Breast epithelium (tissue), 4 donors: ENCODE measurements around the gene METTL21A. TPM values are rescaled to one million over a fixed set of nuclear protein-coding genes. Genes with fewer than 3 reads are reported as not detected.

Source experiments
- DNase-seq, 2 donors: peaks; one replicate each; pipeline ENCODE4 v3.0.0-alpha.2; 2019; ENCODE audit warnings: low spot score in 2 of 2
- H3K27ac ChIP-seq, 2 donors: fragments of 200-600 bp; sonication (generic) in 1 of 2; one replicate each; pipeline ENCODE4 v1.5.1; 2016 to 2019; ENCODE audit warnings: mild to moderate bottlenecking in 1 of 2
- H3K27me3 ChIP-seq, 2 donors: fragments of 200-600 bp; sonication (generic) in 1 of 2; one replicate each; pipeline versions ENCODE4 v1.5.1 to v1.6.0; 2017 to 2019; ENCODE audit warnings: control low read depth in 1 of 2, mild to moderate bottlenecking in 1 of 2
- H3K36me3 ChIP-seq: fragments of 200-600 bp; one replicate; pipeline ENCODE4 v1.5.1; 2019
- H3K4me1 ChIP-seq, 2 donors: fragments of 200-600 bp; sonication (generic); one replicate each; pipeline ENCODE4 v1.5.1; 2016 to 2019; ENCODE audit warnings: control low read depth in 1 of 2
- H3K4me3 ChIP-seq, 3 donors: fragments of 200-600 bp; sonication (generic); 1 replicate in 2 of 3; 2 replicates in 1 of 3; pipeline ENCODE4 v1.5.1; 2016 to 2019; ENCODE audit warnings: mild to moderate bottlenecking in 3 of 3, moderate library complexity in 2 of 3
- H3K9me3 ChIP-seq, 2 donors: fragments of 200-600 bp; sonication (generic) in 1 of 2; one replicate each; pipeline ENCODE4 v1.5.1; 2016 to 2019; ENCODE audit warnings: control low read depth in 1 of 2
- CTCF ChIP-seq, 3 donors: fragments of 450-650 bp; IDR thresholded peaks; one replicate each; pipeline ENCODE4 v1.5.1; 2016 to 2017; ENCODE audit warnings: antibody characterized with exemption in 3 of 3, mild to moderate bottlenecking in 3 of 3, moderate library complexity in 3 of 3
- POLR2A ChIP-seq: fragments of 450-650 bp; IDR thresholded peaks from one replicate; pipeline ENCODE4 v1.6.1; 2016; ENCODE audit warnings: antibody characterized with exemption, mild to moderate bottlenecking, moderate library complexity
- POLR2AphosphoS5 ChIP-seq, 3 donors: sonication (generic); formaldehyde crosslinking; IDR thresholded peaks; one replicate each; pipeline ENCODE4 v1.6.1; 2017; ENCODE audit warnings: antibody characterized with exemption in 3 of 3
- intact Hi-C: fragments of 100-400 bp; cut with DNase I; formaldehyde crosslinking; loops from one replicate; pipeline ENCODE4 v1.15.1; 2023; ENCODE audit warnings: low total_unique reads
- total RNA-seq, 3 donors: library from RNA; depleted of rRNA; stranded (reverse); fragments of >200 nt; gene quantifications; one replicate each; pipeline ENCODE4 v1.1.0, GENCODE V29; 2016

METTL21A gene
- total RNA-seq, 3 donors from 2014 or later: 12.4 to 17.0 (median 13.3) TPM

DNA sequence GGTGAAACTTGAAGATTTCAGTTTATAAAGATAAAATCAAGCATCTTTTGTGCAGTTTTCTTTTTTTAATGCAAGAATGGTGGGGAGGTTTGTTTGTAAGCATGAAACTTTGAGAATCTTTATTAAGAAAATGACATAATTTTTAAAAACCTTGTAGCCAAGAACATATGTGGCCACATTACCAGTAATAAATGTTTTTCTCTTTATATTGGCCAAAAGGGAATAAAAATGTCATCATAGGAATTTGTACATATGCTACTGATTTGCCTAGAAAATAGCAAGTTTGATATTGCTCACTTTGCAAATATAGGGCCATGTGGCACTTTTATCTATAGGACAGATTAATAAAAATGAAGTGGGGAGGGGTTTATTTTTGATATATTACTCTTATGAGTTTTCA, 25.6 kb downstream of the METTL21A start:
- TF ChIP-seq POLR2A (no peak), CTCF (IDR thresholded peaks at IDR 0.05) (no peak), POLR2AphosphoS5 (IDR thresholded peaks at IDR 0.05) (no peak)
- intact Hi-C loops: loop anchor here (5.0 kb wide), 1 partner anchor 632 kb away; no protein-coding TSS in a partner anchor
- Histone ChIP-seq H3K27me3 (no peaks in the 10 kb centered on the region), H3K27ac (no peak overlapping the region), H3K4me3 (no peak overlapping the region), H3K4me1 (no peaks in the 10 kb centered on the region), H3K36me3 (peaks cover 8% of the 10 kb centered on the region), H3K9me3 (no peaks in the 10 kb centered on the region)
- no peak for DNase-seq

- DNase-seq: no peak
- no peaks in the 10 kb centered on the region for H3K4me1 ChIP-seq
- intact Hi-C loops: loop anchor here (5.0 kb wide), 1 partner anchor 627 kb away; no protein-coding TSS in a partner anchor
- H3K4me3 ChIP-seq: no peak overlapping the region
- H3K9me3 ChIP-seq: peaks cover 7 to 13% of the 10 kb centered on the region in 2 donors
- TF ChIP-seq CTCF (IDR thresholded peaks at IDR 0.05) (no peak), POLR2AphosphoS5 (IDR thresholded peaks at IDR 0.05) (no peak), POLR2A (no peak)
- peaks cover 12% of the 10 kb centered on the region for H3K36me3 ChIP-seq
- no peak overlapping the region for H3K27ac ChIP-seq
- H3K27me3 ChIP-seq: no peaks in the 10 kb centered on the region
Measured at GRCh38 chr2:207594731-207595130, 30.5 kb downstream of the METTL21A start.

DNA sequence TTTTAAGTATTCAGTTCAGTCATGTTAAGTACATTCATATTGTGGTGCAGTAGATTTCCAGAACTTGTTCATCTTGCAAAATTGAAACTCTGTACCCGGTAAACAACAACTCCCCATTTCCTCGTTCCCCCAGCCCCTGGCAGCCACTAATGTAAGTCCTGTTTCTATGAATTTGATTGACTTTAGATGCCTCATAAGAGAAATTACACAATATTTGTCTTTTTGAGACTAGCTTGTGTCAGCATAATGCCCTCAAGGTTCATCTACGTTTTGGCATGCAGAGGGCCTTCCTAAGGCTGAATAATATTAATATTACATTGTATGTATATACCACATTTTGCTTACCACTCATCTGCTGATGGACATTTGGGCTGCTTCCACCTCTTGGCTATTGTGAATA, 30.9 kb downstream of the METTL21A start:
- no peak for DNase-seq
- intact Hi-C loops: no loop called here
- Histone ChIP-seq H3K36me3 (peaks cover 12% of the 10 kb centered on the region), H3K4me3 (no peak overlapping the region), H3K4me1 (no peaks in the 10 kb centered on the region), H3K27ac (no peak overlapping the region), H3K27me3 (no peaks in the 10 kb centered on the region), H3K9me3 (peaks cover 7 to 13% of the 10 kb centered on the region in 2 donors)
- TF ChIP-seq POLR2A (no peak), POLR2AphosphoS5 (IDR thresholded peaks at IDR 0.05) (no peak), CTCF (IDR thresholded peaks at IDR 0.05) (no peak)

DNA sequence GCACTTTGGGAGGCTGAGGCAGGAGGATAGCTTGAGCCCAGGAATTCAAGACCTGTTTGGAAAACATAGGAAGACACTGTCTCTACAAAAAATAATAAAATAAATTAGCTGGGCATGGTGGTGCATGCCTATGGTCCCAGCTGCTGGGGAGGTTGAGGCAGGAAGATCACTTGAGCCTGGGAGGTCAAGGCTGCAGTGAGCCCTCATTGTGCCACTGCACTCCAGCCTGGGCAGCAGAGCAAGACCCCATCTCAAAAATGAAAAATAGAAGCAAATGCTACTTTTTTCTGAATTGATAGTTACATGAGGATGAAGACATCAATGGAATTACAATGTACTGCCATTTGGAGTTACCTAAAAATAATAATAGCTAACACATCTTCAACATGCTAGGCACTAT, 31.9 kb downstream of the METTL21A start:
- Histone ChIP-seq H3K4me3 (no peak overlapping the region), H3K36me3 (peaks cover 12% of the 10 kb centered on the region), H3K9me3 (peaks cover 7 to 13% of the 10 kb centered on the region in 2 donors), H3K27ac (no peak overlapping the region), H3K4me1 (no peaks in the 10 kb centered on the region), H3K27me3 (no peaks in the 10 kb centered on the region)
- DNase-seq: no peak
- intact Hi-C loops: no loop called here
- TF ChIP-seq POLR2AphosphoS5 (IDR thresholded peaks at IDR 0.05) (no peak), CTCF (IDR thresholded peaks at IDR 0.05) (no peak), POLR2A (no peak)

- no peak for TF ChIP-seq POLR2AphosphoS5 (IDR thresholded peaks at IDR 0.05)
- TF ChIP-seq POLR2A: no peak
- no peak for TF ChIP-seq CTCF (IDR thresholded peaks at IDR 0.05)
- no peaks in the 10 kb centered on the region for H3K27me3 ChIP-seq
Measured at GRCh38 chr2:207589143-207589542, 36.1 kb downstream of the METTL21A start.

More at GRCh38 chr2:207589143-207589542, 36.1 kb downstream of the METTL21A start:
- H3K4me3 ChIP-seq: no peak overlapping the region
- DNase-seq: no peak
- intact Hi-C loops: no loop called here
- H3K4me1 ChIP-seq: no peaks in the 10 kb centered on the region
- H3K36me3 ChIP-seq: peaks cover 8% of the 10 kb centered on the region
- H3K9me3 ChIP-seq: peaks cover 7 to 13% of the 10 kb centered on the region in 2 donors
- H3K27ac ChIP-seq: no peak overlapping the region
